A549 treated with dexamethasone at 1 μM for 4 hours (cell line): ENCODE measurements around the gene FAM47C. TPM values are rescaled to one million over a fixed set of nuclear protein-coding genes. Genes with fewer than 3 reads are reported as not detected.

Source experiments
- total RNA-seq: library from RNA; stranded (reverse); fragments of 200-300 nt; extraction: Qiagen RNA extraction; gene quantifications from 5 replicates; pipeline ENCODE4 v1.2.3, GENCODE V29; 2022

Gene FAM47C
- total RNA-seq = not detected in 5 replicates

GRCh38 chrX:37008182-37008581 lies at the start of gene FAM47C:
Gene FAM47C (plus strand): TSS chrX:37008366. CDS start chrX:37008411, 45 bp downstream.

